IMR-90 (cell line): Measurements from ENCODE around the gene FAM163B. TPM values are rescaled to one million over a fixed set of nuclear protein-coding genes. Genes with fewer than 3 reads are reported as not detected.

ENCODE experiments used
- ATAC-seq: fragments of 200-7000 bp; cut with Tn5 transposase; 2 replicates; pipeline ENCODE4 v1.9.1; 2020; ENCODE audit warnings: low read depth, mild to moderate bottlenecking, moderate library complexity
- Bru-seq: library from RNA; stranded (reverse); fragments of 400-500 nt; gene quantifications from one replicate; lab custom pipeline; 2021; lab: Mats Ljungman, UMichigan
- BruChase-seq, 2 experiments: library from RNA; stranded (reverse); fragments of 400-500 nt; gene quantifications; one replicate each; lab custom pipeline; 2021; lab: Mats Ljungman, UMichigan
- BruUV-seq: library from RNA; stranded (reverse); fragments of 400-500 nt; replicated peaks from 2 replicates; lab custom pipeline; 2021; lab: Mats Ljungman, UMichigan
- CTCF ChIA-PET: fragments of 300-600 bp; formaldehyde crosslinking; extraction: SDS; loops from one replicate; lab custom pipeline; 2021; ENCODE audit warnings: antibody characterized with exemption; lab: Yijun Ruan, JAX
- POLR2A ChIA-PET: fragments of 300-600 bp; sonication (Branson Sonifier 250); formaldehyde crosslinking; loops from one replicate; lab custom pipeline; 2022; ENCODE audit warnings: antibody characterized with exemption; ENCODE audit not compliant: unreplicated experiment; lab: Charles Lee
- DNase-seq: peaks from one replicate; pipeline ENCODE4 v3.0.0; 2013
- H2AFZ ChIP-seq: replicated peaks from 2 replicates; pipeline ENCODE3; 2013; ENCODE audit warnings: low read length, mild to moderate bottlenecking; ENCODE audit not compliant: poor library complexity
- H2AK5ac ChIP-seq: 2 replicates; pipeline ENCODE4 v1.6.1; 2013; ENCODE audit warnings: low read depth, low read length, inconsistent platforms
- H2AK9ac ChIP-seq: replicated peaks from 2 replicates; pipeline ENCODE3; 2013; ENCODE audit warnings: mild to moderate bottlenecking, low read depth, low read length, moderate library complexity; ENCODE audit not compliant: poor library complexity
- H2BK120ac ChIP-seq: 2 replicates; pipeline ENCODE4 v1.6.1; 2013; ENCODE audit warnings: low read depth, low read length, inconsistent platforms
- H2BK15ac ChIP-seq: 3 replicates; pipeline ENCODE4 v1.6.1; 2013; ENCODE audit warnings: low read depth, low read length, inconsistent platforms
- H2BK20ac ChIP-seq: 2 replicates; pipeline ENCODE4 v1.6.1; 2013; ENCODE audit warnings: low read depth, mild to moderate bottlenecking, inconsistent platforms, low read length, moderate library complexity
- H2BK5ac ChIP-seq: 2 replicates; pipeline ENCODE4 v1.6.1; 2013; ENCODE audit warnings: mild to moderate bottlenecking, low read depth, low read length, inconsistent platforms; ENCODE audit not compliant: poor library complexity, severe bottlenecking
- H3K14ac ChIP-seq: replicated peaks from 2 replicates; pipeline ENCODE4 v1.6.1; 2013; ENCODE audit warnings: low read depth, low read length, inconsistent platforms
- H3K18ac ChIP-seq: 2 replicates; pipeline ENCODE4 v1.6.1; 2013; ENCODE audit warnings: low read depth, low read length, control low read depth
- H3K23ac ChIP-seq: 2 replicates; pipeline ENCODE4 v1.6.1; 2013; ENCODE audit warnings: low read depth, low read length, inconsistent platforms
- H3K27ac ChIP-seq: 2 replicates; pipeline ENCODE4 v1.5.1; 2013; ENCODE audit warnings: mild to moderate bottlenecking, control low read depth, low read length; ENCODE audit not compliant: insufficient read depth
- H3K27me3 ChIP-seq: 2 replicates; pipeline ENCODE4 v1.6.1; 2013; ENCODE audit warnings: low read length; ENCODE audit not compliant: control insufficient read depth, insufficient read depth
- H3K36me3 ChIP-seq: 2 replicates; pipeline ENCODE4 v1.6.1; 2013; ENCODE audit warnings: low read length, mixed read lengths; ENCODE audit not compliant: control insufficient read depth, insufficient read depth
- H3K4ac ChIP-seq: 2 replicates; pipeline ENCODE4 v1.6.1; 2013; ENCODE audit warnings: low read depth, low read length, inconsistent platforms
- H3K4me1 ChIP-seq: 2 replicates; pipeline ENCODE4 v1.6.1; 2013; ENCODE audit warnings: low read length, mixed read lengths; ENCODE audit not compliant: control insufficient read depth, insufficient read depth
- H3K4me2 ChIP-seq: 2 replicates; pipeline ENCODE4 v1.6.1; 2013; ENCODE audit warnings: low read depth, mild to moderate bottlenecking, control low read depth, low read length, moderate library complexity
- H3K4me3 ChIP-seq: 2 replicates; pipeline ENCODE4 v1.5.1; 2013; ENCODE audit warnings: low read depth, mild to moderate bottlenecking, control low read depth, low read length, moderate library complexity; ENCODE audit not compliant: insufficient read depth
- H3K56ac ChIP-seq: 2 replicates; pipeline ENCODE4 v1.6.1; 2013; ENCODE audit warnings: low read length, inconsistent platforms; ENCODE audit not compliant: insufficient read depth; ENCODE audit errors: extremely low read depth
- H3K79me1 ChIP-seq, 2 experiments: 2 replicates each; pipeline ENCODE4 v1.6.1; 2013; ENCODE audit warnings: low read length in 2 of 2, inconsistent platforms in 1 of 2, low read depth in 1 of 2
- H3K9ac ChIP-seq: 2 replicates; pipeline ENCODE4 v1.6.1; 2013; ENCODE audit warnings: low read depth, low read length, control low read depth
- H3K9me1 ChIP-seq: 2 replicates; pipeline ENCODE4 v1.6.1; 2013; ENCODE audit warnings: low read length, inconsistent platforms; ENCODE audit not compliant: insufficient read depth
- H3K9me3 ChIP-seq: 2 replicates; pipeline ENCODE4 v1.6.1; 2013; ENCODE audit warnings: low read length; ENCODE audit not compliant: control insufficient read depth, insufficient read depth
- H4K20me1 ChIP-seq: 2 replicates; pipeline ENCODE4 v1.6.1; 2013; ENCODE audit warnings: low read length, inconsistent platforms; ENCODE audit not compliant: insufficient read depth
- H4K5ac ChIP-seq: 2 replicates; pipeline ENCODE4 v1.6.1; 2013; ENCODE audit warnings: mild to moderate bottlenecking, low read depth, low read length, control low read depth
- H4K8ac ChIP-seq, 2 experiments: 2 replicates each; pipeline ENCODE4 v1.6.1; 2013; ENCODE audit warnings: low read depth in 2 of 2, low read length in 2 of 2, control low read depth in 1 of 2, inconsistent platforms in 1 of 2
- H4K91ac ChIP-seq: 2 replicates; pipeline ENCODE4 v1.6.1; 2013; ENCODE audit warnings: low read depth, low read length, inconsistent platforms; ENCODE audit not compliant: insufficient read depth
- BHLHE40 ChIP-seq: fragments of 150-350 bp; IDR thresholded peaks from 2 replicates; pipeline ENCODE4 v1.6.1; 2016; ENCODE audit warnings: mild to moderate bottlenecking, low read depth, low read length
- MAZ ChIP-seq: IDR thresholded peaks from 2 replicates; pipeline ENCODE4 v1.6.1; 2012; ENCODE audit warnings: low read depth, mild to moderate bottlenecking, low read length, improper control_type of control experiment, moderate library complexity, borderline replicate concordance
- MXI1 ChIP-seq: IDR thresholded peaks from 2 replicates; pipeline ENCODE4 v1.6.1; 2012; ENCODE audit warnings: low read depth, mild to moderate bottlenecking, low read length, moderate library complexity, borderline replicate concordance
- RAD21 ChIP-seq: IDR thresholded peaks from 2 replicates; pipeline ENCODE4 v1.6.1; 2012; ENCODE audit warnings: low read length, improper control_type of control experiment
- RCOR1 ChIP-seq: IDR thresholded peaks from 2 replicates; pipeline ENCODE4 v1.6.1; 2012; ENCODE audit warnings: mild to moderate bottlenecking, low read length, improper control_type of control experiment; ENCODE audit not compliant: insufficient replicate concordance
- SMC3 ChIP-seq: fragments of 150-350 bp; IDR thresholded peaks from 2 replicates; pipeline ENCODE4 v1.6.1; 2016; ENCODE audit warnings: low read depth, mild to moderate bottlenecking, antibody characterized with exemption, low read length, moderate library complexity
- WGBS, 2 experiments: methylation state at CpG; one replicate each; pipeline versions ENCODE4 v1.1.5 to v1.1.7; 2013; ENCODE audit warnings: missing lambda C conversion rate in 2 of 2; ENCODE audit not compliant: insufficient read length in 1 of 2; ENCODE audit errors: extremely low coverage in 2 of 2; 5-methylcytosine and 5-hydroxymethylcytosine counted together
- dilution Hi-C: fragments of 300-500 bp; cut with HindIII; formaldehyde crosslinking; loops from one replicate; pipeline ENCODE4 v1.14.3; 2018; ENCODE audit warnings: low sequenced_read_pairs; ENCODE audit not compliant: unreplicated experiment
- in situ Hi-C: fragments of 300-500 bp; cut with MboI; formaldehyde crosslinking; loops from 3 replicates; pipeline ENCODE4 v1.14.3; 2019; ENCODE audit warnings: low sequenced_read_pairs, inconsistent platforms, mixed read lengths
- intact Hi-C: fragments of 100-400 bp; cut with micrococcal nuclease; formaldehyde crosslinking; loops from 2 replicates; pipeline ENCODE4 v1.10.0; 2022
- long read RNA-seq: library from polyadenylated mRNA; unstranded; transcript quantifications from one replicate; pipeline ENCODE4 v2.0.0, GENCODE V29; 2021; ENCODE audit not compliant: unreplicated experiment
- polyA plus RNA-seq, 3 experiments: library from polyadenylated mRNA; depleted of rRNA; stranded (reverse); fragments of >200 nt; gene quantifications; 2 replicates each; pipeline ENCODE4 v1.2.3, GENCODE V29; 2012; ENCODE audit warnings: low replicate concordance in 1 of 3
- total RNA-seq: library from RNA; depleted of rRNA; stranded (reverse); fragments of >200 nt; gene quantifications from 2 replicates; pipeline ENCODE4 v1.2.3, GENCODE V29; 2012; rRNA removed

Gene FAM163B
- total RNA-seq (not detected in 2 replicates), polyA plus RNA-seq (2012; rRNA removed) (not detected in 2 replicates), Bru-seq, nascent RNA (not detected), BruChase-seq, experiment 1, labeled RNA remaining after a 6-hour chase (not detected), BruChase-seq, experiment 2, labeled RNA remaining after a 2-hour chase (not detected)
- not detected in 2 replicates for polyA plus RNA-seq (2012; cell fraction: cytosol; rRNA removed)
- polyA plus RNA-seq (2012; cell fraction: nucleus; rRNA removed; ENCODE audit: low replicate concordance): not detected in 2 replicates
- long read RNA-seq: 0 reads

DNA sequence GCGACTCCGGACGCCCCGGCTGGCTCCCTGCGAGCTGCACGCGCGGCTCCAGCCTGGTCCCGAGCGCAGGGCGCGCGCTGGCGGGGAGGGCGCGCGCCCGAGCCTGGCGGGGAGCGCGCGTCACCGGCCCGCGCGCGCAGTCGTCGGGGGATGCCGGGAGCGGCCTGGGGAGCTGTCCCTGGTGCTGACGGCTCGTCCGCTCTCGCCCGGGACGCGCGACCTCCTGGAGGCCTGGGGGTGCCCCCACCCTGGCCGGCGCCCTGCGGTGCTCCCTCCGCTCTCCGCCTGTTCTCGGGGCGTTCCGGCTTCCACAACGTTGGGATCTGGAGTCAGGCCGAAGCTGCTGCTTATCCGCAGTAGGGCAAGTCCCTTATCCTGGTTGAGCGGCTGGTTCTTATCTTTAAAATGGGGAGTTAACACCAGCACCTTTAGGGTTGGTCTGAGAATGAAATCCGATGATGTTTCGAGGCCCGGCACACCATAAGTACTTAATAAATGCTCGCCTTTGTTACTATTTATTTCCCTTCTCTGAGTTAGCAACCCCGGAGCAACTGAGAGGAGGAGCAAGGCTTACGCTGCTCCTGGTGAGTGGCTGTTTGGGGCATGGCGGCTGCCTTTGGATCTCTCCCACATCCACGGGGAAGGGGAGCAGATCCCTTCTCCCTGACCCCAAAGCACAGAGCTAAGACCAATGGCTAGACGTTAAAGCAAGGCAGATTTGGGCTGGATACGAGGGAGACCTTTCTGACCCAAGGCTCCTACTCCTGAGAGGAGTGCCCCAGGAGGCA, at the start of gene FAM163B:
FAM163B (minus strand) TSS at position 79 of the 788 bp plus-strand sequence. CDS start 29,166 bp downstream, outside the sequence.
- DNase-seq (peak; percentile 22), ATAC-seq (peak; percentile 97)
- CTCF ChIA-PET: interaction anchor here (1.7 kb wide), 1 partner anchor 9 kb away, joined by 7 read pairs; no protein-coding TSS in a partner anchor
- POLR2A ChIA-PET: no interaction called here
- in situ Hi-C loops: no loop called here
- Histone ChIP-seq H3K4ac (no peak within 1 kb of the TSS), H3K79me1 (no peaks in the 10 kb centered on the region), H2BK15ac (no peak within 1 kb of the TSS), H3K4me2 (no peak within 1 kb of the TSS), H3K9me1 (no peaks in the 10 kb centered on the region), H4K20me1 (no peaks in the 10 kb centered on the region), H3K36me3 (no peaks in the 10 kb centered on the region), H3K27ac (no peak within 1 kb of the TSS), H3K9me3 (no peaks in the 10 kb centered on the region), H2BK120ac (no peak within 1 kb of the TSS), H3K14ac (no peak within 1 kb of the TSS), H4K91ac (no peak within 1 kb of the TSS), H3K4me3 (no peak within 1 kb of the TSS), H2AK5ac (no peak within 1 kb of the TSS), H3K4me1 (no peaks in the 10 kb centered on the region), H2AFZ (no peak within 1 kb of the TSS), H2AK9ac (no peak within 1 kb of the TSS), H3K56ac (no peak within 1 kb of the TSS), H4K5ac (no peak within 1 kb of the TSS), H3K27me3 (peaks cover 66% of the 10 kb centered on the region), H3K23ac (no peak within 1 kb of the TSS), H2BK5ac (no peak within 1 kb of the TSS), H2BK20ac (no peak within 1 kb of the TSS), H3K9ac (no peak within 1 kb of the TSS), H3K18ac (no peak within 1 kb of the TSS), H4K8ac (no peak within 1 kb of the TSS)
- intact Hi-C loops: loop anchor here (10.0 kb wide), 1 partner anchor 115 kb away; no protein-coding TSS in a partner anchor
- BruUV-seq: no TSS peak
- dilution Hi-C loops: no loop called here
- TF ChIP-seq BHLHE40: no peak
- peak; percentile 44; the same call in 1 of the 2 replicates for TF ChIP-seq MXI1
- TF ChIP-seq RAD21: no peak
- TF ChIP-seq MAZ: peak; percentile 42; the same call in 1 of the 2 replicates
- TF ChIP-seq SMC3: 0 out of 2 replicates have a peak, but pooled peaks have one; percentile 2
- no peak for TF ChIP-seq RCOR1
- 14% methylated on average over 16 of the region's 61 CpGs; no CpG with 5 or more reads in 1 of the 2 experiments for WGBS, 2 experiments
